CD4-positive, alpha-beta T cell treated with Interleukin-15 for 1 hour (primary cell): ENCODE data around the gene ITGAV.
"Not testable (repeated sequence)": the region's sequence is repeated elsewhere in the genome, so short reads cannot be mapped to it uniquely, and the experiment has no call there.

Experiments
- DNase-seq: peaks from one replicate; pipeline ENCODE4 v3.0.0-alpha.2; 2020

Gene ITGAV

GRCh38 chr2:186589612-186590349, at the start of gene ITGAV:
Gene ITGAV, plus strand, starts transcription at chr2:186590056. Its CDS starts 283 bp downstream, at chr2:186590339.
- DNase-seq, result peak; percentile 84

DNA sequence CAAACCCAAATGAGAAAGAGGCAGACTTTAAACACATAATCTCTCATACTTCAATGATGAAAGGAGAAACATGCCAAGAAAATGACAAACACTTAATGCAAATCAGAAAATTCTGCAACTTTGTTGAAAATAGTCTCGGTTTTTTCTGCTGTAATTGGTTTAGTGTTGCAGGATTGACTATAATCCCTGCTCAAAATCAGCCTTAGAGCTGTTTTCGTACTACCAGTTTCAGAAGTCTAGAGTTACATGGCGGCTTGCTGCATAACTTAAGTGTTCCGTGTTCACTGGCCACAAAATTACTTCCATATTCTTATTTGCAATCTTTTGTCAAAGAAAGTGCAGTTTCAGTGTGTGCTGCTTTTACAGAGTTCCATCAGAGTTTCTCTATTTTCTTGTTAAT, 48.9 kb upstream of the ITGAV start:
- no peak for DNase-seq

GRCh38 chr2:186542002-186542401, 47.9 kb upstream of the ITGAV start:
- DNase-seq, result no peak

- no peak for DNase-seq
Observed at GRCh38 chr2:186543561-186544131, 46.2 kb upstream of the ITGAV start.

DNA sequence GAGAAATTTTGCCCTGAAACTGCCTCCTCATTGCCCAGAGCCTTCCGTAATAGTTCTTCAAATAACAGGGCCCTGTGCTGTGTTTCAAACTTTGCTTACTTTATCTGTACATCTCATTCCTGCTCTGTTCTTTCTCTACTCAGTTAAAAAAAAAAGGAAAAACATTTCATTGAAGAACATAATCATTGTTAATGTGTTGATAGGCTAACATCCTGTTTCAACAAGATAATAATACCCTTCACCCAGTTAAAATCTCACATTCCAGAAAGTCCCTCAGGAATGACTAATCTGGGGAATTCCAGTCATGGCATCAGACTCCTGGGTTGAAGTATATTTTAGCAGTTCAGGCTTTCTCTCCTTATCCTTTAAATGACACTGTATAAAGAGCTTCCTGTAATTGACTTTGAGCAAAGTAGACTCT, 45.6 kb upstream of the ITGAV start:
- no peak for DNase-seq

DNA sequence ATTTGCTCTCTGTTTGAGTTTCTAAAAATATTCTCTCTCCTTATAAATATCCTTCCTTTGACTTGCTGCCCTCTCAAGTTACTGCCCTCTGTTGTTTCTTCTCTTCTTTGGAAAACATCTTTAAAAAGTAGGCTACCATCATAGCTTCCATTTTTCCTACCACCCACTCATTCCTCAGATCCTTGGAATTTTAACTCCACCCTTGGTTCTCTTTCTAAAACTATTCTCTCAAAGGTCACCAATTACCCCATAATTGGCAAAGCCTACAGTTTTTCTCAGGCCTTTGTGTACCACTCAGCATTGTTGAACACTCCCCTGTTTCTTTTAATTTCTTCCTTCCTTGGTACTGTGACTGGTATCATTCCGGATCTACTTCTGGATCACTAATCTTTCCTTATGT, 43.0 kb upstream of the ITGAV start:
- no peak for DNase-seq

DNA sequence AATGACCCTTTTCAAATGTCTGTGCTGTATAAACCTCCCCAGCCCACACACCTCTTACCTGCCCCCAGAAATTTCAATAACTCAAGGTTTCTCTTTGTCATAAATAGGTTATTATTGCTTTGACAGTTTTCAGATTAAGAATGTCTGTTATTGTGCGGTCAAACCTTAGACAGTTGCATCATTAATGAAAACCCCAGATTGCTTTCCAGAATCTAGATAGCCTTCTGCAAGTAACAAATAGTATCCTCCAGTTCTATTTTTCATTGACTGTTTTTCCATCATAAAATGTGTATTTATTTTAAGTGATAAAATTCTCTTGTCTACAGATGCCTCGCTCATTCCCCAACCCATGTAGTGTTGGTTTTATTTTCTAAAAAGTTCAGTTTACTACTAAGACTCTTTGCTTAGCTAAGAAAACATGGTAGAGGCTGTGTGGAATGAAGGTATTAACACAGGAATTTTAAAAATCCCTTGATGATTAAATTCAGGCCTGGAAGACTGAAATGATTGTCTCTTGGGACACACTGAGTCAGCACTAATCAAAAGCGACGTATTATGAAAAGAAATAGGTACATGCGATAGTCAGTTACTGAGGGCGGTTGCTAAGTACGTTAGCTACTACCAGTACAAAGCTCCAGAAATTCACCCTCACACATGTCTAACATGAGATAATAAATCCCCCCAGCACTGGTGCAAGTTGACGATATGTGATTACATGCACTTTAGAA, 38.4 kb upstream of the ITGAV start:
- no peak for DNase-seq

GRCh38 chr2:186554429-186554828, 35.4 kb upstream of the ITGAV start:
- DNase-seq, result no peak

DNA sequence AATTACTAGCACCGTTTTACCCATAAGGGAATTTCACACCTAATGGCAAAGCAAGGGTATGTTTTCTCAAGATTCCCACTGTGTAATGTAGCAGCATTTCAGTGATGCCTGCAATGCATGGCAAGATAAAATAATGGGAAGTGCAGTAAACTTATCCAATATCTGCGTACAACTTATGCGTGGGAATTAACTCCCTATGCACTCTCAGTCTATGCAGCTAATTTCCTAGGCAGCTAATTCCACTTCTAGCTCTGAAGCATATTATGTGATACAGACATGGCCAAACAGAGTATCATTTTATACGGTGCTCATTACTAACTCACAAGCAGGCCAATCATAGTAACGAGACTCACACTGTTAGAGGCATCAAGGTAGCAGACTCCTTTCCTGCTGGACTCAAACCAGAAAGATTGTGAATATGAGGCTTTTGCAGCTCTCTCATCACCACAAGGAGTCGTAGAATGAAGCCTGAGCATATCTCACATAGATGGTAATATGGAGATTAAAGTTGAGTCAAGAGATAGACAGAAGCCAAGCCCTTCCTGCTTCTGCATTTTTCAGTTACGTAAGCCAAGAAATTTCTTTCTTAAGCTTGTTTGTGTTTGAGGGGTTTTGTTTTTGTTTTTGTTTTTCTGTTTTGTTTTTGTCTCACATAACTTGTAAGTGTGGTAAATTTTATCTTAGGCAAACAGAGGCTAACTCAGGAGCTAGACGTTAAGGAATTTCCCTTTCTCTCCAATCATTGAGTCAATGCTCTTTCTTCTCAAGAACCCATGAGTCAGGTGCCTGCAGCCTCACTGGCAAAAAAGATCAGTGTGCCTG, 34.8 kb upstream of the ITGAV start:
- DNase-seq, result no peak

GRCh38 chr2:186558512-186559276, 31.2 kb upstream of the ITGAV start:
- no peak for DNase-seq

DNA sequence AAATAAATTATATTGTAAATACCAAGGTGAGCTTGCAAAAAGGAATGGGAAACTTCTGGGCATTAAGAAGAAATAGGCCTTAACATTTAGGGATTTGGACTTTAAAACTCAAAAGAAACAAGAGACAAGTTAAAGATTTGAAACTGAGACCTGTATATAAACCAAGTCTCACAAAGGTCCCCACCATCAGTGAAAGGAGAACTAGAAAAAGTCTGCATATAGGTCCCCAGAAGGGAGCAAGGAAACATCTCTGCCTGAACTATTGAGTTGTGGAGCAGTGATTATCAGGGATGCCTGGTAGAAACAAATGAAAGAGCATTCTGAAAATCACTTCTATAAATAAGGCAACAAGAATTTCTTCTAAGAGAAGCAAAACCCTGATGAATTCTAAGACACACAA, 30.5 kb upstream of the ITGAV start:
- no peak for DNase-seq

GRCh38 chr2:186559848-186560247, 30.0 kb upstream of the ITGAV start:
- no peak for DNase-seq

- no peak for DNase-seq
Observed at GRCh38 chr2:186560254-186560653, 29.6 kb upstream of the ITGAV start.

GRCh38 chr2:186561467-186562208, 28.2 kb upstream of the ITGAV start:
- DNase-seq, result no peak

DNA sequence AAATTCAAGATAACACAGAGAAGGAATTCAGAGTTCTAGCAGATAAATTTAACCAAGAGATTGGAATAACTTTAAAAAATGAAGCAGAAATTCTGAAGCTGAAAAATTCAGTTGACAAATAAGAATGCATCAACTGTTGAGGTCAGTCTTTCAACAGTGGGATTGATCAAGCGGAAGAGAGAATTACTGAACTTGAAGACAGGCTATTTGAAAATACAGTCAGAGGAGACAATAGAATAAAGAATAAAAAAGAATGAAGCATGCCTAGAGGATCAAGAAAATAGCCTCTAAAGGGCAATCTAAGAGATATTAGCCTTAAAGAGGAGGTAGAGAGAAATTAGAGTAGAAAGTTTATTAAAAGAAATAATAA, 27.7 kb upstream of the ITGAV start:
- DNase-seq, result no peak

DNA sequence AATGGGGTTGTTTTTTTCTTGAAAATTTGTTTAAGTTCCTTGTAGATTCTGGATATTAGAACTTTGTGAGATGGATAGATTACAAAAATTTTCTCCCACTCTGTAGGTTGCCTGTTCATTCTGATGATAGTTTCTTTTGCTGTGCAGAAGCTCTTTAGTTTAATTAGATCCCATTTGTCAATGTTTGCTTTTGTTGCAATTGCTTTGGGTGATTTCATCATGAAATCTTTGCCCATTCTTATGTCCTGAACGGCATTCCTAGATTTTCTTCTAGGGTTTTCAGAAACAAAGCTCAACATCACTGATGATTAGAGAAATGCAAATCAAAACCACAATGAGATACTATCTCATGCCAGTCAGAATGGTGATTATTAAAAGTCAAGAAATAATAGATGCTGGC, 21.3 kb upstream of the ITGAV start:
- not testable (repeated sequence) for DNase-seq

GRCh38 chr2:186569127-186569526, 20.7 kb upstream of the ITGAV start:
- DNase-seq, result not testable (repeated sequence)

DNA sequence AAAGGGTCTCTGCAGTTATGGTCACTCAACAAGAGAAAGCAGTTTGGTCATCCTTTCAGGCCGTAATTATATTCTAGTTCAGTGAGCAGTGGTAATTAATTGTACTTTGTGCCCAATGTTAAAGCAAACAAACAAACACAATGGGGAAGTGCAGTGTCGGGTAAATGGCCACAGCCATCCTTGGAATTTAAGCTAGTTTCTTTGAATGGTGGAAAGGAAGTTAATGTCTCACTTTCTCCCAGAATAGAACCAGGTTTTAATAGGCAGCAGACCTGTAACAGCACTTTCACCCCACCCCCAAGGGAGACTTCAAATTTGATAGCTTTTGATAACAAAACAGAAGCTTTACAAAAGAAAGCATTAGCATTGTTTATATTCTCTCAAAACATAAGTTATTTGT, 20.0 kb upstream of the ITGAV start:
- DNase-seq, result no peak

GRCh38 chr2:186570604-186571003, 19.3 kb upstream of the ITGAV start:
- no peak for DNase-seq

DNA sequence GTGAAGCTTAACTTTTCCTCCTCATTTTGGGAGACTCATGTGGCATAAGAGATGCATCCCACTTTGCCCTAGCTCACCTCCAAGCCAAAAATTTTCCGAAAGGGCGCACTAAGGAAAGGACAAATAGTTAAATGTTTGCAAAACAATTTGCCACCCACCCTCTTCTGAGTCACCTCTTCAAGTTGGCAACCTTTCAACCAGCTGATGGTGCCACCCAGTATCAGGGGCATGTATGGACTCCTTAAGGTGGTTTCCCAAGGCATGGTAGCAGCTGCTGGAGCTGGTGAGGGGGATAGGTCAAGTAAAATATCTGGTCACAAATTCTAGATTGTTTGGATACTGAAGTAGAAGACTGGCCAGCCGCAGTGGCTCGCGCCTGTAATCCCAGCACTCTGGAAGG, 17.2 kb upstream of the ITGAV start:
- no peak for DNase-seq

DNA sequence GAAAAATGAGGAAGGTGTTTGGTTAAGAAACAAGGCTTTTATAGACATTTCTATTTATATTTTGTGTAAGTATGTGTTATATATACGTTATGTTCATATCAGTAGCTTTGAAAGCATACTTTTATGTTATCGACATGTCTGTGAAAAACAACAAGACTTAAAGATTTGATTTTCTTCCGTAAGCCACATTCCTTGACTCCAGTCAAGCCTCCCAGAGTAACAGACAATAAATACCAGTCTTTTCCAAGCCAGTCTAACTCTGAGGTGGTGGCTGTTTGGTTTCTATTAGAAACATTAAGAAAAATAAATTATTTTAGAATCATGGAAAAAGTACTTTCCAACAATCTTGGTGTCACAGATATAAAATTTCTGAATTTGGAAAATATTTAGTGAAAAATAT, 16.3 kb upstream of the ITGAV start:
- DNase-seq, result no peak

DNA sequence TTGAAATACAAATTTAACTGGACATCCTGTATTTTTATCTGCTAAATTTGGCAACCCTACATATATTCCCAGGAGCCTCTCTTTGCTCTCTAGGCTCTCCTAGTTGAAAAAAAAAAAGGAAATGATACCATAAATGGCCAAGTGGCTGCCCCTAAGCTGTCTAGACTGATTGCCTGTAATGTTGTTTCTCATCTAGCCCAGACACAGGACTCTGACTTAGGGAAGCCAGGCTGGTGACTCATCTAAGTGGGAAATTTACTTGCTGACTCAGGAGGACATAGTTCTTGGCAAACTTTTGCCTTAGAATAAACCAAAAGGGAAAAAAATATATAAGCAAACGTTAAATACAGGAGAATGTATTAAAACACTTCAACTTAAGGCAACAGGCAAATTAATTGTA, 14.6 kb upstream of the ITGAV start:
- peak; percentile 51 for DNase-seq
